Kidney tubule cell (primary cell): ENCODE measurements around the gene TBX15.

Source experiments
- DNase-seq: peaks from one replicate; pipeline ENCODE4 v3.0.0-alpha.2; 2018; ENCODE audit warnings: low spot score

The TBX15 gene

GRCh38 chr1:118890851-118891384 lies 97.2 kb downstream of the TBX15 start:
- DNase-seq = no peak

DNA sequence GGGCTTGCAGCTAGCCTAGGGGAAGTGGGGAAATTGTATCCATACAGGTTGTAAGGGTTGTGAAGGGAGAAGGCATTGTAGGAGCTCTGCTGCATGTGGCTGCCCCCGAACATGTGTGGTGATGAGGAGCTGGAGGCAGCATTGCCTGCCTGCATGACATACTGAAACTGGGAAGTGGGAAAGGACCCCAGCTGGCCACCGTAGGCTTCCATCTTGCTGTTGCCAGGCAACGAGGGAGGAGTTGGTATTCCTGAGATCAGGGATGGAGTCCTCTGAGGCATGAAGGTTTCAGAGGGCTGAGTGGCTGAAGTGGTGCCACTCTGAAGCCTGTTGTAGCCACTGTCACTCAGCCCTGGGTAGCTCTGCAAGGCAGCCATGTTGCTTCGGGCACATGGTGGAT lies 103.2 kb downstream of the TBX15 start:
- DNase-seq = no peak

GRCh38 chr1:118881751-118882150 lies 106.4 kb downstream of the TBX15 start:
- DNase-seq = peak; percentile 48

- no peak for DNase-seq
Measured at GRCh38 chr1:118878661-118879060, 109.5 kb downstream of the TBX15 start.

DNA sequence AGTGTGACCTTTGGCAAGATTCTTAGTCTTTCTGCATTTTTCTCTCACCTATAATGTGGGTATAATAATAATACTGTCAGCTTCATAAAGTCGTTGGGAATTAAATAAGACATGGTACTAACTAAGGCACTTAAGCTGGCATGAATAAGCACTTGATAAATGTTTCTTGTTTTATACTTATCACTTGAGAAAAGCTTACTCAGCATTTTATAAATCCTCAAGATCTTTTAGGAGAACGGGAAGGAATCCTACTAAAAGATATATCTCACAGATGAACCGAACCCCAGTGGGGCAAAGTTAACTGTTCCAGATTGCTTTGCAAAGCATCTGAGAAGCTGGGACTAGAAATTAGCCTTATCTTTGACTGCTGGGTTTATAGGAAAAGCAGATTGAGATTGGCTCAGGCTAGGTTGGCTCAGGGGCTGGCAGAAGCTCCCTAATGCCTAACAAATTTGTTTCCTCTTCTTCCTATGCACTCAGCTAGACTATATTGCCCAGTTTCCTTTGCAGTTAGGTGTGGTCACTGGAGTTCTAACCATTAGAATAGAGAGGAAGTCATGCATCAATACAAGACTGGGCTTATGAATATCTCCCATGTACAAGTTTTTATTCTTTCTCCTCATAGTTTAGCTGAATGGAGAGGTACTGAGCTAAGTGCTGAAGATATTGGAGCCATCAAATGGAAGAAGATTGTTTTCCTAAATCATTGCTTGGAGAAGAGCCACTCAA lies 110.3 kb downstream of the TBX15 start:
- no peak for DNase-seq

DNA sequence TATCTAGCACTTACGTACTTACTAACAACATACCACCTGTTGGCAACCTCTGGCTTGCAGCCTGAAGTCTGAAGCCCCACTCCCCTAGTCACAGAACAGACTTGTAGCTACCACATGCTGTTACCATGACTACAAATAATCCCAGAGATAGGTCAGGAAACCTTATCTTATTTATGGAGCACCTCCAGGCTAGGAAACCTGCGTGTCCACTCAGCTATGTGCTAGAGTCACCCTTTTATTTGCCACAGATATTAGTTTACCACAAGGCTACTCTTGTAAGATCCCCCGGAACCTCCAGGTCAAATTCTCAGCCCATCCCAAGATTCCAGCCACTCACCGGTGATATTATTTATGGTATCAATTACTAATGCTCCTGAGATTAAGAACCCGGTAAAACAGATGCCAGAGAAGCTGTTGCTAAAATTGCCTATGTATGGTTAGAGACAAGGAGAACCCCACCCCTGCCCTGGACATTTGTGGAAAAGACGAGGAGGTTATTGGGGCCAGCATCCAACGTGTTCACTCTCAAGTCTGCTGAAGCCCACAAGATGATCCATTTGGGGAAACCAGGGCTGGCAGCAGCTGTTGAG lies 116.5 kb downstream of the TBX15 start:
- no peak for DNase-seq

DNA sequence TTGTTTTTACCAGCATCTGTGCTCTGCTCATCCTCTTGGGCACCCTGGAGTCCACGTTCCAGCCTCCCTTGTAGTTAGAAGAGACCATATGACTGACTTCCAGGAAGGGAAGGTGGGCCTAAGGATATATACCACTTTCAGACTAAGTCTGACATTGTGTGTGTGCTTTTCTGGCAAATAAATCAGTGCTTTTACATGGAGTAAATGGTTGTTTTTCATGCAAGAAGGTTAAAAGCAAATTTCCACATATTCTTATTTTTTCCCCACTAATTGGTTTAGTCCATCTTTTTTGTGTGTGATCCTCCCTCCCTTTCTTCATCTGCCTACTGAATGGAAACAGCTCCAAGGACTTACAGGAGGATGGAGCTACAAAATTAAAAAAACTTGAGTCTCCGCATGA lies 119.8 kb downstream of the TBX15 start:
- DNase-seq = no peak

- DNase-seq = no peak
Measured at GRCh38 chr1:118866330-118866729, 121.8 kb downstream of the TBX15 start.

- DNase-seq = no peak
Measured at GRCh38 chr1:118863688-118864087, 124.5 kb downstream of the TBX15 start.

DNA sequence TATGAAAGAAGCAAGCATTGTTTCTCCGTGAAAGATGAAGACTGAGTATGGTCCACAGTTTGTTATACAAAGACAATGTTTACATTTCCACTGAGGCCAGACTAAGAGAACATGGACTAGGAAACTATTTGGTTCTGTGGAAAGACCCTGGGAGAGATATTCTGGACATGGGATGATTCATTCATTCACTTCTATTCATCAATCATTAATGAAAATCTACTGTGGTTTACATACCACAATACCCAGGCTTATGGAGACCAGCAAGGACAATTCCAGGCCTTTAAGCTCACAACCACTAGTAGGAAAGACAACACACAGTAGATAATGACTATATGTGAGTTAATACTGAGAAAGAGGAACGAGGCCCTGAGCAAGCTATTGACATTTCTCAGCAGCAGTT lies 125.4 kb downstream of the TBX15 start:
- peak; percentile 94 for DNase-seq

- DNase-seq = no peak
Measured at GRCh38 chr1:118861216-118861615, 126.9 kb downstream of the TBX15 start.

DNA sequence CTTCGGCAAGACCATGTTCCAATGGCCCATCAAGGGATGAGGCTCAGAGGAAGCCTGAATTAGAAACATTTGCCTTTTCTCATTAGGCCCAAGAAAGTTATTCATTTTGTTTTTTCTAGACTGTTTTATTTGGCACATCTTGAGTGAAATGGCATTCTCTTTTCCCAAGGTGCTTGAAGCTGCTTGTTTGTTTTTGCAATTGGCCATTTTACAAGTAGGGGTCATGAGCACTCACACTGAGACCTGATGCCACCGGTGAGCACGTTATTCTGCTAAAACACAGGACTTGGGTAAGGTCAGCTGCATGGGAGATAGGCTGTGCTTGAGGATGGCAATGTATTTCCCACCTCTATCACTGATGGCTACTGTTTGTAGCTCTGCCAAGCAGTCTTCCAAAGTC lies 128.1 kb downstream of the TBX15 start:
- no peak for DNase-seq

- DNase-seq = no peak
Measured at GRCh38 chr1:118846443-118846842, 141.7 kb downstream of the TBX15 start.

DNA sequence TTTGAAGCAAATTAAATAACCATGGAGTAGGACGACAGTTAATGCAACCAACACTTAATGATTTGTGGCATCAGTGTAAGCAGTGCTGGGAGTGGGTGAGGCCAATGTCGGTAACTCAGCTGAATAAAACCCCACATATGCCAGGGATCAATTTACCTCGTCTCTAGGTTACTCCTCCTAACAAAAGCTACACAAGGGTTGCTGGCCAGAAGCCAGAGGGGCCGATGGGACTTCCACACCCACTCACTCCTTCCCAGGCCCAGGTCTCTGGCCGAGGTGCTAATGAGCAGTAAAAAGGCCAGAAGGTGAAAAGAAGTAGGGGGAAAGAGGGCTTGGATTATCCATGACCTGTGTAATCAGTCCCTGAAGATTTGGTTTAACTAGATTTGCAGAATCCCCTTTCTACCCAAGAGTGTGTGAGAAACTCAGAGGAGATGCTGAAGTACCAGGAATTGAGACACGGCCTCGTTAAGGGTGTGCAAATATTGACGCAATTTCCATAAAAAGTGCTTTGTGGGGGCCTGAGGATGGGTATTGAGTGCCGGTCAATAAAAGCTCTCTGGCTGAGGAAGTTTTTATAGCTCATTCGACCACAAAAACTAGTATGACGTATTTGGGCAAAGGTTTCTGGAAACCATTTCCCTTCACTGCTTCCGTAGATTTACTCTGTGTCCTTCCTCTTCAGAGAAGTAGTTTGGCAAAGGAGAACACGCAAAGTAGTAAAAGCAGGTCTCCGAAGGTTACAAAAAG lies 145.5 kb downstream of the TBX15 start:
- no peak for DNase-seq

GRCh38 chr1:118841521-118841920 lies 146.6 kb downstream of the TBX15 start:
- DNase-seq = no peak
